Stimulated activated CD4-positive, alpha-beta T cell treated with anti-CD3 and anti-CD28 coated beads, Interleukin-12 subunit alpha, Interleukin-12 subunit beta, amount 100 ng/mL, for 24 hours (primary cell): ENCODE measurements around the gene SFRP4.
"Not testable (repeated sequence)": the region's sequence is repeated elsewhere in the genome, so short reads cannot be mapped to it uniquely, and the experiment has no call there.

ENCODE experiments used
- DNase-seq, 2 experiments: peaks; one replicate each; pipeline ENCODE4 v3.0.0-alpha.2; 2020; ENCODE audit warnings: low read depth in 2 of 2

The SFRP4 gene

DNA sequence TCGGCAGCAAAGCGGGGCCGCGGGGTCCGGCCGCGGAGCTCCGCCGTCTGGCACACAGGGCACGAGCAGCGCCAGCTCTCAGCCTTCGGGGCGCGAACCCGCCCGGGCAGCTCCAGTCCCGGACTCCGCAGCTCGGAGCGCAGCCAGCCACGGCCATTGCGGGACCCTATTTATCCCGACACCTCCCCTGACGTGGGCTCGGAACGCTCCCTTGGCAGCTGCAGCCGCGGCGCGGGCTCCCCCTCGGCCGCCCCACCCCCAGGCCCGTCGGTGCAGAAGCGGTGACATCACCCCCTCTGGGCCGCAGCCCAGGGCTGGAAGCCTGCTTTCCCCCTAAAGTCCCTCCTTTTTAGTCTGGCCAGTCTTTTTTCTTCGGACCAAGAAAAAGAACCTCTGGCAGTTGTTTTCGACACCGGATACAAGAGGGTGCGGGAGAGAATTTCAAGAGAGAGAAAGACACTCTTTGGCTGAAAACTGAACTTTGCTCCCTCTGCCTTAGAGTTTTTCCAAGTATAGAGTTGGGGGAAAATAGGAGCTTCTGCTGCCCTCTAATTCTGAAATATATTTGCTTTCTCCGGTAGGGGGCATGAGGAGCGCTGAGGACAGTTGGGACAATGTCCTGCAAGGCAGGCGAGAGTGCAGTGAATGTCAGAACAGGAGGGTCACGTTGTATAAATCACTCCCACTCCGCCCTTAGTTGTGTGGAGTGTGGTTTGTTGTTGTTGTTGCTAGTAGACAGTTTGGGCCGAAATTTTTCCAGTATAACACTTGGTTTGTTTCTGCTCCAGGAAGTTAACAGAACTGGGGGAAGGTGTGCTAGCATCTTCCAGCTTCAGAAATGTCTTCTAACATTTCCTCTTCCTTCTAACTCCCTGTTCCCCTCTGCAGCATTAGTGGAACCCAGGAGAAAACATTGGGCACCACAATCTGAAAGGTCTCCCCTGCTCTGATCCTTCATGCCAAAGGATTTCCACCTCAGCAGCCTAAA lies at the start of gene SFRP4:
TSS of gene SFRP4 (minus strand) at position 145 of the 988 bp plus-strand sequence. CDS start 280 bp downstream, outside the sequence.
- no peak for DNase-seq

DNA sequence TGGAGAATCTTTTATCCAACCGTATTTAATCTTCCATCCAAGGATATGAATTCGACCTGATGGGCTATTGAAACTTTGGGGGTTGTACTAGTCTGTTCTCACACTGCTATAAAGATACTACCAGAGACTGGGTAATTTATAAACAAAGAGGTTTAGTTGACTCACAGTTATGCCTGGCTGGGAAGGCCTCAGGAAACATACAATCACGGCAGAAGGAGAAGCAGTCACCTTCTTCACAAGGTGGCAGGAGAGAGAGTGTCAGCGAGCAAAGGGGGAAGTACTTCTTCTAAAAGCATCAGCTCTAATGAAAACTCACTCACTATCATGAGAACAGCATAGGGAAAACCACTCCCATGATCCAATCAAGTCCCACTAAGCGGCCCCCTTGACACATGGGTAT lies 47.6 kb upstream of the SFRP4 start:
- no peak for DNase-seq

DNA sequence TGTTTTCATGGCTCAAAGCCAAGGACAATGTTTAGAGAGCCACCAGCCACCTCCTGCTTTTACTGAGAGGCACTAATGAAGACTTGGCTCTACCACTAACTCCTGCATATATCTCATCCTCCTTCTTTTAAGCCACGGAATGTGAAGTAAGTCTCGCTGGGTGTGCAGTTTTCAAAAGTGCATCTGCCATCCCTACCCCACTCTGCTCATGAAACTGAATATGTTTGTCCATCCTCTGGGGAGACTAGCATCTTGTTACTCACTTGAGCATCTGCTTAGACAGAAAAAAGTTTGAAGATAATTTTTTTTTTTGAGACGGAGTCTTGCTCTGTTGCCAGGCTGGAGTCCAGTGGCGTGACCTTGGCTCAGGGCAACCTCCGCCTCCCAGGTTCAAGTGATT lies 44.6 kb upstream of the SFRP4 start:
- DNase-seq: no peak

DNA sequence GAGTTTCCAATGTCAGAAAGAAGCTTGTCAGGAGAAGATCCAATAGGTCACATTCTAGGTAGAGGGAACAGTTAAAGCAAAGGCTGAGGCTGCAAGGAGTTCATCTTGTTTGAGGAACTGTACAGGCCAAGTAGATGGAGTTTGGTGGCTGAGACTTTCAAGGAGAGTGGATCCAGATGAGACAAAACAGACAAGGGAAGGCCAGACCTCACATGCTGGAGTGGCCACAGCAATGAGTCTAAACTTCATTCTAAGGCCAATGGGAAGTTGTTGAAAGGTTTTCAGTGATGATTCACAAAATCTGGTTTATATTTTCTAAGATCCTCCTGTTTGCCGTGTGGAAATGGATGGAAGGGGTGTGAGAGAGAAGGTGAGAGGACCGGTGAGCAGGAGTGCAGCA lies 43.9 kb upstream of the SFRP4 start:
- DNase-seq: no peak

DNA sequence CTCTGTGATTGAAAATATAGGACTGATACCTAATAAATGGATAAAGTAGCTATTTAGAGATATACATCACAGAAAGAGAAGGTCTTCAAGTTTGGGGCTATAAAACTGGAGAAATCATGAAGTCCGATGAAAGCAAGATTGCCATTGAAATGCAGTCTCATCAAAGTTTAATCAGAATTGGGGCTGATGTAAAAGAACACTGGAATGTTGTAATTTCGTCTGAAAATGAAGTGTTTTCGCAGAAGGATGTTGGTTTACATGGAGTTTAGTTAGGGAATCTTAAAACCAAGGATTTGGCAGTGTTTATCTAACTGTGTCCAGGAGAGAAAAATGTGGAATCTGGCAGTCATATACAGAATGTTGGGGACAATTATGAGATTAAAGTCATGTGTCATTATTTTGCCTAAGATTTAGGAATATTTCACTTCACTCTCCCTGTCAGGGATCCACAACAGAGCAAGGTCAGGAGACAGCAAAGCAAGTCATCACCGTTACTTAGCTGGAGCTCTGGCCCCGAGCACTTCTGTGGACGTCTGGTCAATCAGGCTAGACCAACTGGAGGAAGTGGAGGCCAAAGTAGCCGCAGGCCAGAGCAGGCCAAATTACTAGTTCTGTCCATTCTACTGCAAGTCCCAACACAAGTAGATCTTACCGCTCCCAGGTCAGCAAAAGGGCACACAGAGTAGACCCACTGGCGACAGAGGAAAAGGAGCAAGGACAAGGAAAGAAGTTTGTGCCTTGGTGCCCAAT lies 40.8 kb upstream of the SFRP4 start:
- DNase-seq: no peak

DNA sequence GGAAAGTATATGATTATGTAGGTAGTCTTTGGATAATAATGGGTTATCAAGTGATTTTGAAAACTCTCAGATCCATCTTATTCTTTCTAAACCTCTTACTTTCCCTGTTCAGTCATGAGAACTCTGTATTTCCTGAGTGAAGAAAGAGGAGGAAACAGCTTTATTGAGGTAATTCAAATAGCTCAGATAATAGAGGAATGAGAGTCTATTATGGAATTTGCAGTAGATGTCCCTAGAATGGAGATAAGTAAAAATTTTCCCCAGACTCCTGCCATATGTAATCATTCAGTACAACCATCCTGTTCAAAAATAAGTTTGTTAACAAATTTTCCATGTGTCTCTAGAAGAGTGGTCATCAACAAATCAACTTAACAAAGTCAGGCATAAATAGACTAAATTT lies 40.2 kb upstream of the SFRP4 start:
- DNase-seq: no peak

DNA sequence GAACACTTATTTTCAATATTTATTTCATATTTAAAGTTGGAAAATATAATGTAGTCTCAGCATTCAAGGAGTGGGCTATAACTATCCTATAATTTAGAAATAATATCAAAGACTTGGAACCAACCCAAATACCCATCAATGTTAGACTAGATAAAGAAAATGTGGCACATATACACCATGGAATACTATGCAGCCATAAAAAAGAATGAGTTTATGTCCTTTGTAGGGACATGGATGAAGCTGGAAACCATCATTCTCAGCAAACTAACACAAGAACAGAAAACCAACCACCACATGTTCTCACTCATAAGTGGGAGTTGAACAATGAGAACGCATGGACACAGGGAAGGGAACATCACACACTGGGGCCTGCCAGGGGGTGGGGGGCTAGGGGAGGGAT lies 37.6 kb upstream of the SFRP4 start:
- DNase-seq: not testable (repeated sequence)

DNA sequence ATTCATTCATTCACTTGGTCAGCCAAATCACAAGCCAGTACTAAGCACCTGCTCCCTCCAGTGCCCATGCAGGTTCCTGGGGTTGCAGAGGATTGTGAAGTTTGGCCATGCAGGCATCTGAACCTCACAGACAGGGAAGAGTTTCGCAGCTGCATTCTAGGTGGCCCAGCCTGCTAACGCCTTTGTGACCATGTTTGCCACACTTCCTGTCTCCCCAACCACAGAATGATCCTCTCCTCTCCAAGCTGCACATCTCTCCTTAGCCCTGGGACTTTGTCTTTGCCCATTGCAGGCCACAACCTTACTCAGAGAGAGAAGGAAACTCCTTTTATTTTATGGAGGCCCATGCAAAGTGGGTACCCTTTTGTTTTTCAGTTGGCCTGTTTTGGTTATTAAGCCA lies 35.6 kb upstream of the SFRP4 start:
- DNase-seq: no peak

DNA sequence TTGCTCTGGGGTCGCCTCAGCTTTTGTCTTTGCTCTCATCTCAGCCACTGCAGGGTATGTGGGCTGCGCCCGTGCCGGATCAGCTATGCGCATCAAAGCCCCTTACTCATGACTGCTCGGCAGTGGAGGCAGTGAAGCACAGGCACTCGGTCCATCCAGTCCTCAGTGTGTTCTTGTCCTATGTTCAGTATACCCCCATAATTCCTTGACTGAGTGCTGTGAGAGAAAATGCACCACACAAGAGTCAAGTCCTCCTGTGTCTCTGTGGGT lies 31.3 kb upstream of the SFRP4 start:
- DNase-seq: no peak

DNA sequence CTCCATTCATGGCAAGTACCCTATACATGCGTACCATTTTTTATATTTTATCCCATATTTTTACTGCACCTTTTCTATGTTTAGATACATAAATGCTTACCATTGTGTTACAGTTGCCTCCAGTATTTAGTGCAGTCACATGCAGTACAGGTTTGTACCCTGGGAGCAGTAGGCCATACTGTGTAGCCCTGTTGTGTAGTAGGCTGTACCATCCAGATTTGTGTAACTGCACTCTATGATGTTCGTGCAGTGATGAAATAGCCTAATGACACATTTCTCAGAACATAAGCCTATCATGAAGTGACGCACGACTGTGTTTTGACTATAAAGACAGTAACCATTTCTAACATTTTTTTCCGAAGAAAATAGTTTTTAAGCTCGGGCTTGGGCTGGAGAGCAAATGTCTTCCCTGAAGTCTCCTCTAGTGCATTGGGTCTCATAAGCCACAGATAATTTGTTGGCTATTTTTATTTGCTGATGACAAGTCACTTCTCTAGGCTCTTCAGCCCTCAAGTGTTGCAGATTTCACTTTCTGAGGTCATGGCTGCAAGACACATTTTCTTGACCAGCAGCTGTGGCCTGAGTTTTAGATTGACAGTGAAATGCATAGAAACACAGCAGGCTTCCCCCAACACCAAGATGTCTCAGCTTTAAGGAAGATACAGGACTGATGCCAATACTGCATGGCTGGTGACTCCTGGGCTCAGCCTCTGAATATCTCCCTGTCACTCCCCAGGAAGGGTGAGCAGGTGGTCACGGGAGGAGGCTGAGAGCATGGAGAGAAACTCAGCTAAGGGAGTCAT lies 30.7 kb upstream of the SFRP4 start:
- no peak for DNase-seq

DNA sequence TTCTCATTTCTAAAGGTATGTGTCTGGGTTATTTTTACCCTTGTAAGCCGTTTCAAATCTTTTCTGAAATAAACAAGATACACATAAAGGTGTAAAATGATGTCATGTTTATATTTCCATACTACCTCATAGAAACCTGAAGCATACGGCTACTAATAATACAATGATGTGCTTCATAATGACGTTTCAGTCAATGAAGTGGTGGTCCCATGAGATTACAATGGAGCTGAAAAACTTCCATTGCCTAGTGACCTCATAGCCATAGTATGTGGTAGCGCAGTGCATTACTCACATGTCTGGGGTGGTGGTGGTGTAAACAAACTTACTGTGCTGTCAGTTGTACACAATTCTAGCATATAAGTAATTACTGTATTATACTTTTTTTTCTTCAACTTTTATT lies 28.7 kb upstream of the SFRP4 start:
- DNase-seq: no peak

DNA sequence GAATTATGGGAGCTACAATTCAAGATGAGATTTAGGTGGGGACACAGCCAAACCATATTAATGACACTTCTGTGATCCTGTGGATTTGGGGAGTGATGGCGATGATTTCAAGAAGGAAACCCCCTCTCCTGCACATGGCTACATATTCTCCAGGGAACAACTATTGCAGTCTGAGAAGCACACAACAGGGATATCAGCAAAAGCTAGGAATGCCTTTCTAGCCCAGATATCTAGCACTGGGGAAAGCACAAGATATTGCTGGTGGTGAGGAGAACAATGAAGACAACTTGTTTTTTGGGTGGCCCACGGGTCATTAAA lies 28.1 kb upstream of the SFRP4 start:
- DNase-seq: no peak

DNA sequence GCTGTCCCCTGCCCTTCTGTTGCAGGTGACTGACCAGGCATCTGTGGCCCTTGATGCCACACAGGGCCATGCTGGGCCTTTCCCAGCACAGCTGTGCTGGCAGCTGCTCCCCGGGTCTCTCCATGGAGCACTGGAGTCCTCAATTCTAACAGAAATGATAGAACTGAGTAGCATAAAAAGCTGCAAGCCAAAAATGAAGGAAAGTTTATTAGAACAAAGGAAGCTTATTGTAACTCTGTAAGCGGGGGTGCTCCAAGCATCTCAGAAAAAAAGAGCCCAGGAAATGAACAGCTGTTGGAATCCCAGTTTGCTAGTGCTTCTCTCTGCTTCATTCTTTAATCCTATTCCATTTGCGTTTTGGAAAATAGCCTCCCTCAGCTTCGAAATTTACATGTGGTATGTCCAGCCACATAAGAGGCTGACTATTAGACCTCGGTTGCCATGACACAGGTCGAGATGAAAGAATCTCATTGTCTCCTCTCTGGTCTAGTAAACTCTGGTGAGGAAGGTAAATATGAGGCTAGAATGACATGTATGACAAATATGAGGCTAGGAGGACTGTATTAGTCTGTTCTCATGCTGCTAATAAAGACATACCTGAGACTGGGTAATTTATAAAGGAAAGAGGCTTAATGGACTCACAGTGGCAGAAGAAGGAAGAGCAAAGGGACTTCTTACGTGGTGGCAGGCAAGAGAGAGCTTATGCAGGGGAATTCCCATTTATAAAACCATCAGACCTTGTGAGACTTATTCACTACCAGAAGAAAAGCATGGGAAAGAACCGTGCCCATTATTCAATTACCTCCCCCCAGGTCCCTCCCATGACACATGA lies 27.5 kb upstream of the SFRP4 start:
- no peak for DNase-seq

DNA sequence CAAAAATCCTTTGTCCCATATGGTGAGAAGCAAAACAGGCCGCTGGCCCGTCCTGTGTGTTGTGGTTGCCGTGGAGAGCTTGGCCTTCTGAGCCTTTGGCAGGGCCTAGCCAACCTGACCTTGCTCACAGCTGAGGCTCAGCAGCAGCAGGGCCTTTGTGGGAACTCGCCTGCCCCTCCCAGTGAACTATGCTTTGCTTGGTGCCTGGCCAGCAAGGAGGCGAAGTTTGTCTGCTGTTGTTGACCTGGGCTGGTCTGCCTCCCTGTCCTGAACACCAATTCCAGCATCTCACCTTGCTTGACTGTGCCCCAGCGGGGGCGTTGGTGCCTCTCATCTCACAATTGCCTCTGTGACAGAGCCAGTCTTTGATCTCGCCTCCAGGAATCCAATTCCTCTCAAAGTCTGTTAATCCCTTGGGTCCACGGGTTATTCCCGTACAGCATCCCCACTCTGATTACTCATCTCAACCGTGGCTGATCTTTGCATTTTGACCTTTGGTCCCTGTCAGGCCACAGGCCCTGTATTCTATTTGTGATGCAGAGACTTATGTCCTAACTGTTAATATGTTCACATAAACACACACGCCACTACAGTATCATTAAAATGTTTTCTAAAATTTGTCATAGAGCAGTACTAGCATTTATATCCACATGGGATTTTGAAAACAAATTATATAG lies 26.5 kb upstream of the SFRP4 start:
- DNase-seq: no peak

DNA sequence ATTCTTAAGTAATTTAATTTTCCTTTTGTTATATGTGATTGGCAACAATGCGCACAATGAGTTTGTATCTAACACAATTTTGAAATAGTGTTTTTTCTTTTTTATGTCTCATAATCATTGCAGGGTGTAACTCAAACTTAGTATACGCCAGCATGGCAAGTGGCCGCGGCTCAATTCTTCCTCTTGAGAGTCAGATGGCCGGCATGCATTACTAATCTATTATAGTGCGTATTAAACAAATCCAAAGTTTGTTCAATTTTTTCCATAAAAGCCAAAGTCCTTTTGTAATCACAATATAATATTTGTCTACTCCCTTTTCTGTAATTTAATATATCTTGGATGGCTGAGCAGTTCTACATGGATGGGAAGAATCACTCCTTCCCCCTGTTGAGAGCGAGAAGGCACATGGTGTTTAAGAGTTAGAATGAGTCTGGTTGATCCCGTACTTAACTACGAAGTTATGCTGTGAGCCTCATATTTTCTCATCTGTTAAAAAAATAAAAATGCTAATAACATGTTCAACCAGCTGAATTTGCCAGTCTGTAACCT lies 16.5 kb upstream of the SFRP4 start:
- no peak for DNase-seq

DNA sequence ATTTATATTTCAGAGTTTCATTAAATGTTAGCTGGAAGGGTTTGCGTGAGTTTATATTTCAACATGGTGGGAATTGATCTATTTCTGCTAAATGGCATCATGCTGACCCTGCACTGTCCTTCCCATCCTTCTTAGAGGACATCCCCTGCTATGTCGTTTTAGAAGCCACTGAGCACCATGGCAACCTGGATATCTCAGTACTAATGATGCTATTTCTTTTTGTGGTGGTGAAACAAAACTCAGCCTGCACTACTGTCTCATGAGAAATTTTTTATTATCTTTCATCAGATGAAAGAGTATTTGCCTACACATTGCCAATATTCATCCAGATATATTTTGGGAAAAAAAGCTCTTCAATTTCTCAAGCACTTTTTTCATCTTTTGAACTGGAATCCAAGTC lies 15.9 kb upstream of the SFRP4 start:
- no peak for DNase-seq

DNA sequence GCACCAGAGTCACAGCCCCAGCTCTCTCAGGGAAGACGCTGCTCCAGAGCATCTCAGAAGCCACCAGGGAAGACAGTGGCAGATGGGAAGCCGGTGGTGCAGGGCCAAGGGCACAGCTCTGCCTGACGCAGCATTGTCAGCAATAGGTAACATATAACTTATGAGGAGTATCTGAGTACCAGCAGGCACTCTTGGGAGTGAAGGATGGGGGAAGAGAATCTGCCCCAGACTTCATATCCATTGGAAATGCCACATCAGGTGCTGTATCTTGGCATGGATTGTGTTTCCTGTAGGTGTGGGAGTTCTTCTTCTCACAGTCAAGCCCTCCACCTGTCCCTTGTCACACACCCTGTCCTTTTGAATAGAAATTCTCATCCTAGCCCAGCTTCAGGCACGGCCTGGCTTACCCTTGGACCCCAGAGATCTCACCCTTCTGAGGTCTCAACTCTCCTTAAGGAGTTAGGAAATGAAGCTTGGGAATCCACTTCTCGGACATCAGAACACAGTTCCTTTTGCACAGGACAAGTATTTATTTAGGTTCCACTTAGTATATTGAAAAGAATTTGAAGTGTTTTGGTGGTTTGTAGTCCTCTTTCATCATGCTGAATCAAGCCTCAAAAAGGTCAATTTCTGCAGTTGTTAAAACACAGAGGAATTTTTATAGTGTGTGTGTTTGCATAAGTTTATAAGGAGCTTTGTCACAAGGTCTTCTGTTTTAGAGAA lies 13.8 kb upstream of the SFRP4 start:
- DNase-seq: no peak

DNA sequence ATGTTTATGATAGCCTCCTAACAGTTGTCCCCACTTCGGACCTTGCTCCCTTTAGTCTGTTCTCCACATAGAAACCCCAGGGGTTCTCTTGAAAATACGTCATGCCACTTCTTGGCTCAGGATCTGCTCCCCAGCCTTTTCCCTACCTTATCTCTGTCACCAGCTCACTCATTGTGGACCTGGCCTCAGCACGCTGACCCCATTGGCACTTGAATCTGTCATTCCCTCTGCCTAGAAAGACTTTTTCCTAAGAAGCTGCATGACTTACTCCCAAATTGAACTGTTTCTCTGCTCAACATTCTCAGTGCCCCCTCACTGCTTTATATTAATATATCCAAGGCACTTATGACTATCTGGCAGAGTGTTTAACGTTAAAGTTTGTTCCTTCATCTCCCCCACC lies 12.3 kb upstream of the SFRP4 start:
- DNase-seq: no peak

DNA sequence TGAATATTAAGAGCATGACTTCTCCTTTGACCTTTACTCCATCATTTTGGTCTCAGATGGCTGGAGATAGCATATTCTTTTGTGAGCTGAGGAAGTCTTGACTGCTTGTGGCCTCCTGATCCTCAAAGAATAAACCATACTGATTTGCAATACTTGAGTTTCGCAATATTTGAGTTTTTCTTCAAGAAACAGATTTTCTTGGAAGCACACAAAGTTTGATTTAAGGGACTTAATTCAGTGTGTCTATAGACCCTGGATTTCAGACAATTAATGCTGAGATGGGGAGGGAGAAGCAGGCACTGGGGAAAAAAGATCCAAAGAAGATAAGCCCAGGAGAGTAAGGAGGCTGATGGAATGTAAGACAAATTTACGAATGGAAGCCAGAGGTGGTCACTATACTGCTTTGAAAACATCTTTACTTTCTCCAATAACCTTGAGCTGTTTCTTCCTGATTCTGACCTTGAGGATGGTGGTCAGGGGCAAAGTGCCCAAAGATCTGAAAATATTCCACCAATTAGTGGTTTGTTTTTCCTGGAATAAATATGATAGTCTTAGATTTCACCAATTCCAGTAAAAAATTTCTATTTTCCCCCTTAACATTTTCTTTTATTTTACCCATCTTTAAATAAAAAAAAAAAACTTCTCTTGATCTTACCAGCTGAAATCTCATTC lies 11.3 kb upstream of the SFRP4 start:
- no peak for DNase-seq

DNA sequence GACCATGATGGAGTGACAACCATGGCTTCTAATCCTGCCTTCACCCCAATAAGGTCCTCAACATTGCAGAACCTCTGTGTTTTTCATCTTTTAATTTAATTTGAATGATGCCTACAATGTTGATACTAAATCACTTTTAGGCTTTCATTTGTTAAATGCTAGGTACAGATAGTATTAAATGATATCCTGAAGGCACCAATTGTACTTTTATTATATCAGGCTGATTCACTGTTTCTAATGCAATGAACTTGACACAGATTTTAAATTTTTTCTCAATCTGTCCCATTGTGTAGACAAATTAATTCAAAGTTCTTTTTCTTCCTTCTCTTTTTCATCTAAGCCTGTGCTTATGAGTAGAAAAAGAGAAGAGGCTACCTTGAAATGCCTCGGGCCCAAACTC lies 9.0 kb upstream of the SFRP4 start:
- no peak for DNase-seq
